GM18909 (cell line): ENCODE measurements around the gene DDX24.

Source experiments
- ATAC-seq: cut with Tn5 transposase; IDR thresholded peaks from one replicate; pipeline ENCODE4 v1.9.1; 2021; ENCODE audit warnings: mild to moderate bottlenecking; ENCODE audit not compliant: unreplicated experiment, poor library complexity

DDX24 gene

DNA sequence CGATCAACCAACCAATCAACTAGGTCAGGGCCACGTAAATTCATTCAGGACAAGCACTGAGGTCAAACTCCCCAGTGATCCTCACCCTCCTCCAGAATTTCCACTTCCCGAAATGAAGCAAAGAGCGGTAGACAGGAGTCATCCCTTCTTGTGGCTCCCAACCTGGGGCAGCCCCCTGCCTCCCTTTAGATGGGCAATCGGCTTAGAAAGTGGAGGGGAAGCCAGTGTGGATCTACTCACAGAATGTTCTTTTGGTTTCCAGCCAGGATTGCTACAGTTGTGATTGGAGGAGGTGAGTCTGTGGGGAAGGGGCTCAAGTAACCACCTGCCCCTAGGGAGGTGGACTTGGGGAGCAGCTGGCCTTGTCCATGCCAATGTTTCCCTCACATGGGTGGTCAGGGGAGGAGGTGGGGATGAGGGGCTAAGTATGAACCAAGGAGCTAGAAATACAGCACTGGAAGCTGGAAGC lies 33.6 kb upstream of the DDX24 start:
- no peak for ATAC-seq

GRCh38 chr14:94113908-94114588 lies 33.0 kb upstream of the DDX24 start:
- no peak for ATAC-seq

DNA sequence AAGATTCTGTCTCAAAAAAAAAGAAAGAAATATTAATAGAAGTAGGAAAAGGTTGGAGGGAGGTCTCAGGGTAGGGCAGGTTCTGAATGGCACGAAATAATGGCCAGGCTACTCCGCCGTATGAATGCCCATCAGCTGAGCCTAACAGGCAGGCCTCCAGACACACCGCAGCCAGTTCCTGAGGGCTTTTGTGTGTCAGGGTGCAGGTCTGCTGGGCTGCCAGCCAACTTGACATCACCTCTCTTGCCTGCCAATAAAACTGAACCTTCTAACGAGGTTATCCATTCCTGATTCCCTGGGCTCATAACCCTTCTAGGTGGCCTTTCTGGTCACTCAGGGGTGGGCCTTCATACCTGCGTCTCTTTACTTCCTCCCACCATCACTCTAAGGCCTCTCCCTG lies 32.5 kb upstream of the DDX24 start:
- ATAC-seq, result no peak

DNA sequence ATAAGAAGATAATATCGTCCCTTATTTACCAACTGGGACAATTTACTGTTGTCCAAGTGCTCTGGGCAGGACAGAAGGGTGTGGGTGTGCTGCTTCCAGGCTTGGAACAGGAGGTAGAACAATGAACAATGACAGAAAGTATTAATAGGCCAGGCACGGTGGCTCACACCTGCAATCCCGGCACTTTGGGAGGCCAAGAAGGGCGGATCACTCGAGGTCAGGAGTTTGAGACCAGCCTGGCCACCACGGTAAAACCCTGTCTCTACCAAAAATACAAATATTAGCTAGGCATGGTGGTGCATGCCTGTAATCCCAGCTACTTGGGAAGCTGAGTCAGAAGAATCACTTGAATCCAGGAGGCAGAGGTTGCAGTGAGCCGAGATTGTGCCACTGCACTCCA lies 32.1 kb upstream of the DDX24 start:
- no peak for ATAC-seq

- ATAC-seq, result no peak
These were observed 31.6 kb upstream of the DDX24 start for GRCh38 chr14:94112513-94113063.

- ATAC-seq, result no peak
These were observed 30.5 kb upstream of the DDX24 start for GRCh38 chr14:94111276-94112095.

GRCh38 chr14:94110552-94111181 lies 29.7 kb upstream of the DDX24 start, which contains the start of gene IFI27:
Gene IFI27 (plus strand): TSS chr14:94110736.
- no peak for ATAC-seq

DNA sequence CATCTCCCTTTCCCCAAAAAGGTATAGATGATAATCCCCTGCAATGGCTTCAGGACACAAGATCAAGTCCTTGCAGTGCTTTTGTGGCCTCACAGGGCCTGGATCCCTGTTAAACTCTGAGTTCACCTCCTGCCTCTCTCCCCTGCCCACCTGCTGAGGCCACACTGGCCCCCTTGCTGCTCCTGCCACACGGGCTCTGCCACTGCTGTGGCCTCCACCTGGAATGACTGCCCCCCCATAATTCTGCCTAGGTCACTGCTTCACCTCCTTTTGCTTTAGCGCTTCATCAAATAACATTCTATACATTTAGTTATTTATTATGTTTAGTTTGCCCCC lies 28.9 kb upstream of the DDX24 start:
- ATAC-seq, result no peak

DNA sequence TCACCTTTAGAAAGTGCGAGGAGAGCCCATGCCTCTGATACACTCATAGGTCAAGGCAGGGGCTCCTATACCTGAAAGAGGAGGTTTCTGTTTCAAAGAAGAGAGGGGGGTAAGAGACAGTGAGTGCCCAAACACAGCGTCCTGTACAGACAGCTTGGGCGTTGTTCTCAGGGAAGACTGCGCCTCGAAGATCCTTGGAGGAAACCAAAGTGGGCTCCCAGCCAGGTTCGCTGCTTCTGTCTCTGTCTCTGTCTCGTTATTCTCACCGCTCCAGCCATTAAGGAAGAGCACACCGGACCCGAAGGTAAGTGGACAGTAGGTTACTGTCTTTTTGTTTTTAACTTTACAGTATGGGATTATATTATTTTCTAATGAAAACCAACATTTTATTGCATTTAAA lies 23.7 kb upstream of the DDX24 start:
- ATAC-seq, result no peak

DNA sequence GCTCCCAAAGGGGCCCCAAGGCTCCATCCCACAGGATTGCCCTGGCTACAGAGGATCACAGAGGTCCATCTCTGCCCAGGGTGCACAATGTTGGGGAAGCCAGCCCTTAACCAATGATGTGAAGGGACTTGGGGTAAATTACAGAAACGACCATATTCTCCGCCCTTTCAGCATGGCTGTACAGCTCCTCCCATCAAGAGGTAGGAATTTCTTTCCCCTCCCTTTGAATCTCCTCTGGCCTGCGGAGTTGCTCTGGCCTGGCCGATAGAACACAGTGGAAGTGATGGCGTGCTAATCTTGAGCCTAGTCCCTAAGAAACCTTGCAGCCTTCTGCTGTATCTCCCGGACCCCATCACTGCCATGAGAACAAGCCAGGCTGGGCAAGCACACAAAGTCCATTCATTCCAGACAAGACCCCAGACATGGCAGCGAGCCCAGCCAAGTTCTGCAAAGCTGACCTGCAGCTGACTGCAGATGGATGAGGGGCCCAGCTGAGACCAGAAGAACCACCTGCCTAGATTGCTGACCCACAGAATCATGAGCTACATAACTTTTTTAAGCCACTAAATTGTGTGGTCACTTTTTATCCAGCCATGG lies 22.6 kb upstream of the DDX24 start:
- ATAC-seq, result no peak

DNA sequence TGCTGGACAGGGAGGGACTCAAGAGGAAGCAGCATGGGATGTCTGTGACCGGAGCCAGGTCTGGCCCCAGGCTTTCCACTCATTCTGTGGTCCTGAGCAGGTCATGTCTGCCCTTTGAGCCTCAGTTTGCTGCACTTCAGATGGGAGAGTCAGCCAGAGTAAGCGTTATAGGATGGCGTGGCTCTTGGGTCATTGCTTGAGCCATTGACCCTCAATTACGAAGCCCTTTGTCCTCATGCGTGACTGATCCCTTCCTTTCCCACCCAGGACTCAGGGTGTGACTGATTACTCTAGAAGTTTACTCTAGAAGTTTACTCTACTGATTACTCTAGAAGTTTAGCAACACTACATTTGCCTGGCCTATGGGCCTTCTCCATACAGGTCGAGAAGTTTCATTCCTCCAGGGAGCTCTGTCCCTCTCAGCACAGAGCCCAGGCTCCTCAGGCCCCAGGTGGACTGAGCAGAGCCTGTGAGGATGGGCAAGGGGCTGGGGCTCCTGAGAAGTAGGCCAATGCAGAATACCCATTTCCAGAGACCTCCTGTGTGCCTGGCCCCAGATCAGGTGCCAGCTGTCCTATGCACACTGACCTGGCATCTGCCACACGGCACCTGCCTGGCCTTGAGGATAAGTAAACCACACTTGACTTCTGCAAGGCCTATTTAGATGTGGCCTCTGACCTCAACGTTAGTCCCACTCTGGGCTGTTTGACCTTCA lies 21.9 kb upstream of the DDX24 start:
- ATAC-seq, result no peak

GRCh38 chr14:94101748-94102147 lies 20.7 kb upstream of the DDX24 start:
- no peak for ATAC-seq

DNA sequence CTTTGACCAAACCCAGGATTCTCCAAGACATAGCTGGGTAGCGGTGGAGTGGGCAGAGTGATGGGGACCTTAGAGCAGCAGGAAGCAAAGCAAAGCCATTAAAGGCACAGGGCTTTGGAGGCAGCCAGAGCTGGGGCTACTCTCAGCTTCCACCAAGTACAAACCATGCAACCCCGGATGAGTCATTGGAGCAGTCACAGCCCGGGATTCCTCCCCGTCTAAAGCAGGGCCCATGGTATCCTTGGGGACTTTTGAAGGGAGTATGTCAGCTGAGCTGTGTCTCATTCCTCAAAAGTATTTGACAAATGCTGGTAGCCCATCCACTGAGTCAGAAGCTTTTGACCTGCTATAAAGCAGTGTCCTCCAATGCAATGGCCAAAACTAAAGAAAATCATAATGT lies 19.8 kb upstream of the DDX24 start:
- no peak for ATAC-seq

- ATAC-seq, result no peak
These were observed 18.0 kb upstream of the DDX24 start for GRCh38 chr14:94099006-94099405.

- no peak for ATAC-seq
These were observed 17.5 kb upstream of the DDX24 start for GRCh38 chr14:94098326-94098992.

DNA sequence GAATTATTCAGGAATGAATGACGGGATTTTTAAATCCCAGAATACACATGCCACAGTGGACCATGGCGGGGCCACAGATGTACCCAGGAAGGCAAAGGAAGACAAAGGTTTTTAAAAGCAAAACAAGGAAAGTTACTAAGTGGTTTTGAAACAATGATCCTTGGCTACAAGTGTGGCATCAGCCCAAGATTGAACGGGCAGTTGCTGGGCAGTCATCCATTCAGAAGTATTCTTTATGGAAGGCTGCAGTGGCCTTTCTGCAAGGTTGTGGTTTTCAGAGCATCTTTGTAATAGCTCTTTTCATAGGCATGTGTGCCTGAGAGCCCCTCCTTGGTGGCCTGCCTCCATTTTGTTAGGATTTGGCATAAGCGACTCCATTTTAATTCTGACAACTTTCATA lies 16.1 kb upstream of the DDX24 start:
- ATAC-seq, result no peak

DNA sequence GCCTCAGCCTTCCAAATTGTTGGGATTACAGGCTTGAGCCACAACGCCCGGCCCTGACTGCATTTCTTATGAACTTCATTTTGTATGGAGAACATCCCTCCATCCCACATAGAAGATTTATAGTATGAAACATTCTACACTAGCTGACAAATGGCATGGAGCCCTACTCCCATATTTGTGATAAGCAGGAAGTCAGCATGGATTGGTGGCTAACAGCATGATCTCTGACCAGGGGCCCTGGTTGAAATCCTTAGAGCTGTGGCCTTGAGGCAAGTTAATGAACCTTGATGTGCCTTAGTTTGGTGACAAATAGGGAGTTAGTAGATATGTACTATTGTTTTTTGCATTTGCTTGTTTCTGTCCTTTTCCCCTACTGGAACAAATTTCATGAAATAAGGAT lies 12.4 kb upstream of the DDX24 start:
- ATAC-seq, result no peak

- no peak for ATAC-seq
These were observed 8.5 kb upstream of the DDX24 start for GRCh38 chr14:94089479-94089878.

DNA sequence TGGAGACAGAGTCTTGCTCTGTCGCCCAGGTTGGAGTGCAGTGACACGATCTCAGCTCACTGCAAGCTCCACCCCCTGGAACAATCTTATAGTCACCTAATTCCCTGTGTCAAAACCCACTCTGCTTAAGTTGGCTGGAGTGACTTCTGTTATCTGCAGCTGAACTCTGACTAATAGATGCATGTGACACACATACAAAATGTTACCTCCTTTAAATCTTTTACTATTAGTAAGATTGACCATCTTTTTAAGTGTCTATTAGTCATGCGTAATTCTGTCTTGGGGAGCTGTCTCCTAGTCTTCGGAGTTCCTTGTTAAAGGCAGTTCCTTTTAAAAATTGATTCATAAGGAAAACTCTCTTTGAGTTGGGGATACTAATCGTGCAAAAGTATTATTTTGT lies 7.5 kb upstream of the DDX24 start:
- ATAC-seq, result no peak

- no peak for ATAC-seq
These were observed 6.9 kb upstream of the DDX24 start for GRCh38 chr14:94087891-94088290.
